Right lobe of liver (tissue), 4 donors: ENCODE measurements around the gene DHFR2.

Experiments
- POLR2A ChIP-seq: fragments of 450-650 bp; IDR thresholded peaks from one replicate; pipeline ENCODE4 v1.6.1; 2017; ENCODE audit warnings: antibody characterized with exemption, mild to moderate bottlenecking
- TF ChIP-seq, protein P1 (sequence below), 4 donors: fragments of 200-600 bp in 3 of 4; fragments of 450-650 bp in 1 of 4; IDR thresholded peaks; one replicate each; pipeline versions ENCODE4 v1.5.1 to v1.8.0; 2016 to 2022; ENCODE audit warnings: antibody characterized with exemption in 4 of 4, mild to moderate bottlenecking in 2 of 4
- donor health status: DM: no; HTN: no; CAD: no.
- donor health status: DM: no; HTN: no; CAD: no.
- donor health status: DM: no; HTN: yes; CAD: no.

GRCh38 chr3:94076055-94076454 is 13.3 kb upstream of the DHFR2 start:
- no peak for TF ChIP-seq POLR2A
- TF ChIP-seq, protein P1, sequence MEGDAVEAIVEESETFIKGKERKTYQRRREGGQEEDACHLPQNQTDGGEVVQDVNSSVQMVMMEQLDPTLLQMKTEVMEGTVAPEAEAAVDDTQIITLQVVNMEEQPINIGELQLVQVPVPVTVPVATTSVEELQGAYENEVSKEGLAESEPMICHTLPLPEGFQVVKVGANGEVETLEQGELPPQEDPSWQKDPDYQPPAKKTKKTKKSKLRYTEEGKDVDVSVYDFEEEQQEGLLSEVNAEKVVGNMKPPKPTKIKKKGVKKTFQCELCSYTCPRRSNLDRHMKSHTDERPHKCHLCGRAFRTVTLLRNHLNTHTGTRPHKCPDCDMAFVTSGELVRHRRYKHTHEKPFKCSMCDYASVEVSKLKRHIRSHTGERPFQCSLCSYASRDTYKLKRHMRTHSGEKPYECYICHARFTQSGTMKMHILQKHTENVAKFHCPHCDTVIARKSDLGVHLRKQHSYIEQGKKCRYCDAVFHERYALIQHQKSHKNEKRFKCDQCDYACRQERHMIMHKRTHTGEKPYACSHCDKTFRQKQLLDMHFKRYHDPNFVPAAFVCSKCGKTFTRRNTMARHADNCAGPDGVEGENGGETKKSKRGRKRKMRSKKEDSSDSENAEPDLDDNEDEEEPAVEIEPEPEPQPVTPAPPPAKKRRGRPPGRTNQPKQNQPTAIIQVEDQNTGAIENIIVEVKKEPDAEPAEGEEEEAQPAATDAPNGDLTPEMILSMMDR (IDR thresholded peaks at IDR 0.05), result no peak
